Thyroid gland (tissue), 4 donors: ENCODE data around the gene PARPBP.
"Not testable (repeated sequence)": the region's sequence is repeated elsewhere in the genome, so short reads cannot be mapped to it uniquely, and the experiment has no call there.

ENCODE experiments used
- POLR2A ChIP-seq, 2 donors: fragments of 450-650 bp; IDR thresholded peaks; one replicate each; pipeline ENCODE4 v1.6.1; 2017; ENCODE audit warnings: antibody characterized with exemption in 2 of 2, mild to moderate bottlenecking in 2 of 2, moderate library complexity in 1 of 2
- TF ChIP-seq, protein P1 (sequence below), 6 experiments: fragments of 200-600 bp in 3 of 6; fragments of 450-650 bp in 3 of 6; sonication (generic) in 3 of 6; IDR thresholded peaks; one replicate each; pipeline ENCODE4 v1.5.1; 2016 to 2019; ENCODE audit warnings: antibody characterized with exemption in 6 of 6, mild to moderate bottlenecking in 2 of 6, inconsistent platforms in 1 of 6, moderate library complexity in 1 of 6

DNA sequence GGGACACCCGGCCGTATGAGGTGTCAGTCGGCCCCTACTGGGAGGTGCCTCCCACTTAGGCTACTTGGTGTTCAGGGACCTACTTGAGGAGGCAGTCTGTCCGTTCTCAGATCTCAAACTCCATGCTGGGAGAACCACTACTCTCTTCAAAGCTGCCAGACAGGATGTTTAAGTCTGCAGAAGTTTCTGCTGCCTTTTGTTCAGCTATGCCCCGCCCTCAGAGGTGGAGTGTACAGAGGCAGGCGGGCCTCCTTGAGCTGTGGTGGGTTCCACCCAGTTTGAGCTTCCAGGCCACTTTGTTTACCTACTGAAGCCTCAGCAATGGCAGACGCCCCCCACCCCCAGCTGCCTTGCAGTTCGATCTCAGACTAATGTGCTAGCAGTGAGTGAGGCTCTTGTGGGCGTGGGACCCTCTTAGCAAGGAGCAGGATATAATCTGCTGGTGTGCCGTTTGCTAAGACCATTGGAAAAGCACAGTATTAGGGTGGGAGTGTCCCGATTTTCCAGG lies 22.9 kb downstream of the PARPBP start:
- TF ChIP-seq, protein P1, sequence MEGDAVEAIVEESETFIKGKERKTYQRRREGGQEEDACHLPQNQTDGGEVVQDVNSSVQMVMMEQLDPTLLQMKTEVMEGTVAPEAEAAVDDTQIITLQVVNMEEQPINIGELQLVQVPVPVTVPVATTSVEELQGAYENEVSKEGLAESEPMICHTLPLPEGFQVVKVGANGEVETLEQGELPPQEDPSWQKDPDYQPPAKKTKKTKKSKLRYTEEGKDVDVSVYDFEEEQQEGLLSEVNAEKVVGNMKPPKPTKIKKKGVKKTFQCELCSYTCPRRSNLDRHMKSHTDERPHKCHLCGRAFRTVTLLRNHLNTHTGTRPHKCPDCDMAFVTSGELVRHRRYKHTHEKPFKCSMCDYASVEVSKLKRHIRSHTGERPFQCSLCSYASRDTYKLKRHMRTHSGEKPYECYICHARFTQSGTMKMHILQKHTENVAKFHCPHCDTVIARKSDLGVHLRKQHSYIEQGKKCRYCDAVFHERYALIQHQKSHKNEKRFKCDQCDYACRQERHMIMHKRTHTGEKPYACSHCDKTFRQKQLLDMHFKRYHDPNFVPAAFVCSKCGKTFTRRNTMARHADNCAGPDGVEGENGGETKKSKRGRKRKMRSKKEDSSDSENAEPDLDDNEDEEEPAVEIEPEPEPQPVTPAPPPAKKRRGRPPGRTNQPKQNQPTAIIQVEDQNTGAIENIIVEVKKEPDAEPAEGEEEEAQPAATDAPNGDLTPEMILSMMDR (IDR thresholded peaks at IDR 0.05) = not testable (repeated sequence)
- not testable (repeated sequence) for TF ChIP-seq POLR2A (IDR thresholded peaks at IDR 0.05)
